IMR-90 (cell line): ENCODE results near the gene HNRNPH1. TPM values are rescaled to one million over a fixed set of nuclear protein-coding genes. Genes with fewer than 3 reads are reported as not detected.

Source experiments
- ATAC-seq: fragments of 200-7000 bp; cut with Tn5 transposase; 2 replicates; pipeline ENCODE4 v1.9.1; 2020; ENCODE audit warnings: low read depth, mild to moderate bottlenecking, moderate library complexity
- BruUV-seq: library from RNA; stranded (reverse); fragments of 400-500 nt; replicated peaks from 2 replicates; lab custom pipeline; 2021; lab: Mats Ljungman, UMichigan
- CTCF ChIA-PET: fragments of 300-600 bp; formaldehyde crosslinking; extraction: SDS; loops from one replicate; lab custom pipeline; 2021; ENCODE audit warnings: antibody characterized with exemption; lab: Yijun Ruan, JAX
- POLR2A ChIA-PET: fragments of 300-600 bp; sonication (Branson Sonifier 250); formaldehyde crosslinking; loops from one replicate; lab custom pipeline; 2022; ENCODE audit warnings: antibody characterized with exemption; ENCODE audit not compliant: unreplicated experiment; lab: Charles Lee
- DNase-seq: peaks from one replicate; pipeline ENCODE4 v3.0.0; 2013
- H2AFZ ChIP-seq: replicated peaks from 2 replicates; pipeline ENCODE3; 2013; ENCODE audit warnings: low read length, mild to moderate bottlenecking; ENCODE audit not compliant: poor library complexity
- H2AK5ac ChIP-seq: 2 replicates; pipeline ENCODE4 v1.6.1; 2013; ENCODE audit warnings: low read depth, low read length, inconsistent platforms
- H2AK9ac ChIP-seq: replicated peaks from 2 replicates; pipeline ENCODE3; 2013; ENCODE audit warnings: mild to moderate bottlenecking, low read depth, low read length, moderate library complexity; ENCODE audit not compliant: poor library complexity
- H2BK120ac ChIP-seq: 2 replicates; pipeline ENCODE4 v1.6.1; 2013; ENCODE audit warnings: low read depth, low read length, inconsistent platforms
- H2BK15ac ChIP-seq: 3 replicates; pipeline ENCODE4 v1.6.1; 2013; ENCODE audit warnings: low read depth, low read length, inconsistent platforms
- H2BK20ac ChIP-seq: 2 replicates; pipeline ENCODE4 v1.6.1; 2013; ENCODE audit warnings: low read depth, mild to moderate bottlenecking, inconsistent platforms, low read length, moderate library complexity
- H2BK5ac ChIP-seq: 2 replicates; pipeline ENCODE4 v1.6.1; 2013; ENCODE audit warnings: mild to moderate bottlenecking, low read depth, low read length, inconsistent platforms; ENCODE audit not compliant: poor library complexity, severe bottlenecking
- H3K14ac ChIP-seq: replicated peaks from 2 replicates; pipeline ENCODE4 v1.6.1; 2013; ENCODE audit warnings: low read depth, low read length, inconsistent platforms
- H3K18ac ChIP-seq: 2 replicates; pipeline ENCODE4 v1.6.1; 2013; ENCODE audit warnings: low read depth, low read length, control low read depth
- H3K23ac ChIP-seq: 2 replicates; pipeline ENCODE4 v1.6.1; 2013; ENCODE audit warnings: low read depth, low read length, inconsistent platforms
- H3K27ac ChIP-seq: 2 replicates; pipeline ENCODE4 v1.5.1; 2013; ENCODE audit warnings: mild to moderate bottlenecking, control low read depth, low read length; ENCODE audit not compliant: insufficient read depth
- H3K27me3 ChIP-seq: 2 replicates; pipeline ENCODE4 v1.6.1; 2013; ENCODE audit warnings: low read length; ENCODE audit not compliant: control insufficient read depth, insufficient read depth
- H3K36me3 ChIP-seq: 2 replicates; pipeline ENCODE4 v1.6.1; 2013; ENCODE audit warnings: low read length, mixed read lengths; ENCODE audit not compliant: control insufficient read depth, insufficient read depth
- H3K4ac ChIP-seq: 2 replicates; pipeline ENCODE4 v1.6.1; 2013; ENCODE audit warnings: low read depth, low read length, inconsistent platforms
- H3K4me1 ChIP-seq: 2 replicates; pipeline ENCODE4 v1.6.1; 2013; ENCODE audit warnings: low read length, mixed read lengths; ENCODE audit not compliant: control insufficient read depth, insufficient read depth
- H3K4me2 ChIP-seq: 2 replicates; pipeline ENCODE4 v1.6.1; 2013; ENCODE audit warnings: low read depth, mild to moderate bottlenecking, control low read depth, low read length, moderate library complexity
- H3K4me3 ChIP-seq: 2 replicates; pipeline ENCODE4 v1.5.1; 2013; ENCODE audit warnings: low read depth, mild to moderate bottlenecking, control low read depth, low read length, moderate library complexity; ENCODE audit not compliant: insufficient read depth
- H3K56ac ChIP-seq: 2 replicates; pipeline ENCODE4 v1.6.1; 2013; ENCODE audit warnings: low read length, inconsistent platforms; ENCODE audit not compliant: insufficient read depth; ENCODE audit errors: extremely low read depth
- H3K79me1 ChIP-seq, 2 experiments: 2 replicates each; pipeline ENCODE4 v1.6.1; 2013; ENCODE audit warnings: low read length in 2 of 2, inconsistent platforms in 1 of 2, low read depth in 1 of 2
- H3K9ac ChIP-seq: 2 replicates; pipeline ENCODE4 v1.6.1; 2013; ENCODE audit warnings: low read depth, low read length, control low read depth
- H3K9me1 ChIP-seq: 2 replicates; pipeline ENCODE4 v1.6.1; 2013; ENCODE audit warnings: low read length, inconsistent platforms; ENCODE audit not compliant: insufficient read depth
- H3K9me3 ChIP-seq: 2 replicates; pipeline ENCODE4 v1.6.1; 2013; ENCODE audit warnings: low read length; ENCODE audit not compliant: control insufficient read depth, insufficient read depth
- H4K20me1 ChIP-seq: 2 replicates; pipeline ENCODE4 v1.6.1; 2013; ENCODE audit warnings: low read length, inconsistent platforms; ENCODE audit not compliant: insufficient read depth
- H4K5ac ChIP-seq: 2 replicates; pipeline ENCODE4 v1.6.1; 2013; ENCODE audit warnings: mild to moderate bottlenecking, low read depth, low read length, control low read depth
- H4K8ac ChIP-seq, 2 experiments: 2 replicates each; pipeline ENCODE4 v1.6.1; 2013; ENCODE audit warnings: low read depth in 2 of 2, low read length in 2 of 2, control low read depth in 1 of 2, inconsistent platforms in 1 of 2
- H4K91ac ChIP-seq: 2 replicates; pipeline ENCODE4 v1.6.1; 2013; ENCODE audit warnings: low read depth, low read length, inconsistent platforms; ENCODE audit not compliant: insufficient read depth
- BHLHE40 ChIP-seq: fragments of 150-350 bp; IDR thresholded peaks from 2 replicates; pipeline ENCODE4 v1.6.1; 2016; ENCODE audit warnings: mild to moderate bottlenecking, low read depth, low read length
- CEBPB ChIP-seq: IDR thresholded peaks from 2 replicates; pipeline ENCODE4 v1.6.1; 2012; ENCODE audit warnings: low read depth, low read length, improper control_type of control experiment
- CHD1 ChIP-seq: IDR thresholded peaks from 2 replicates; pipeline ENCODE4 v1.6.1; 2012; ENCODE audit warnings: low read depth, low read length, improper control_type of control experiment
- CTCF ChIP-seq: conservative IDR thresholded peaks from 2 replicates; pipeline ENCODE4 v1.5.1; 2012; ENCODE audit warnings: mild to moderate bottlenecking, low read depth, low read length, improper control_type of control experiment
- ELK1 ChIP-seq: fragments of 150-350 bp; IDR thresholded peaks from 2 replicates; pipeline ENCODE4 v1.6.1; 2016; ENCODE audit warnings: low read depth, mild to moderate bottlenecking, low read length, moderate library complexity, borderline replicate concordance
- FOS ChIP-seq: fragments of 150-350 bp; IDR thresholded peaks from 2 replicates; pipeline ENCODE4 v1.6.1; 2016; ENCODE audit warnings: low read depth, low read length
- MAFK ChIP-seq: IDR thresholded peaks from 2 replicates; pipeline ENCODE4 v1.6.1; 2012; ENCODE audit warnings: low read depth, low read length, improper control_type of control experiment
- MAZ ChIP-seq: IDR thresholded peaks from 2 replicates; pipeline ENCODE4 v1.6.1; 2012; ENCODE audit warnings: low read depth, mild to moderate bottlenecking, low read length, improper control_type of control experiment, moderate library complexity, borderline replicate concordance
- MXI1 ChIP-seq: IDR thresholded peaks from 2 replicates; pipeline ENCODE4 v1.6.1; 2012; ENCODE audit warnings: low read depth, mild to moderate bottlenecking, low read length, moderate library complexity, borderline replicate concordance
- NFE2L2 ChIP-seq: fragments of 150-350 bp; IDR thresholded peaks from 2 replicates; pipeline ENCODE4 v1.6.1; 2016; ENCODE audit warnings: low read depth, mild to moderate bottlenecking, low read length
- POLR2A ChIP-seq: IDR thresholded peaks from 2 replicates; pipeline ENCODE4 v1.6.1; 2012; ENCODE audit warnings: mild to moderate bottlenecking, low read depth, low read length
- RAD21 ChIP-seq: IDR thresholded peaks from 2 replicates; pipeline ENCODE4 v1.6.1; 2012; ENCODE audit warnings: low read length, improper control_type of control experiment
- RCOR1 ChIP-seq: IDR thresholded peaks from 2 replicates; pipeline ENCODE4 v1.6.1; 2012; ENCODE audit warnings: mild to moderate bottlenecking, low read length, improper control_type of control experiment; ENCODE audit not compliant: insufficient replicate concordance
- RFX5 ChIP-seq: IDR thresholded peaks from 2 replicates; pipeline ENCODE4 v1.8.0; 2012; ENCODE audit warnings: low read depth, mild to moderate bottlenecking, low read length, moderate library complexity
- SMC3 ChIP-seq: fragments of 150-350 bp; IDR thresholded peaks from 2 replicates; pipeline ENCODE4 v1.6.1; 2016; ENCODE audit warnings: low read depth, mild to moderate bottlenecking, antibody characterized with exemption, low read length, moderate library complexity
- WGBS, 2 experiments: methylation state at CpG; one replicate each; pipeline versions ENCODE4 v1.1.5 to v1.1.7; 2013; ENCODE audit warnings: missing lambda C conversion rate in 2 of 2; ENCODE audit not compliant: insufficient read length in 1 of 2; ENCODE audit errors: extremely low coverage in 2 of 2; 5-methylcytosine and 5-hydroxymethylcytosine counted together
- dilution Hi-C: fragments of 300-500 bp; cut with HindIII; formaldehyde crosslinking; loops from one replicate; pipeline ENCODE4 v1.14.3; 2018; ENCODE audit warnings: low sequenced_read_pairs; ENCODE audit not compliant: unreplicated experiment
- in situ Hi-C: fragments of 300-500 bp; cut with MboI; formaldehyde crosslinking; loops from 3 replicates; pipeline ENCODE4 v1.14.3; 2019; ENCODE audit warnings: low sequenced_read_pairs, inconsistent platforms, mixed read lengths
- intact Hi-C: fragments of 100-400 bp; cut with micrococcal nuclease; formaldehyde crosslinking; loops from 2 replicates; pipeline ENCODE4 v1.10.0; 2022
- polyA plus RNA-seq, 3 experiments: library from polyadenylated mRNA; depleted of rRNA; stranded (reverse); fragments of >200 nt; gene quantifications; 2 replicates each; pipeline ENCODE4 v1.2.3, GENCODE V29; 2012; ENCODE audit warnings: low replicate concordance in 1 of 3
- total RNA-seq: library from RNA; depleted of rRNA; stranded (reverse); fragments of >200 nt; gene quantifications from 2 replicates; pipeline ENCODE4 v1.2.3, GENCODE V29; 2012
- TF ChIP-seq, protein P1 (sequence below): fragments of 150-350 bp; IDR thresholded peaks from 2 replicates; pipeline ENCODE4 v1.6.1; 2017; ENCODE audit warnings: mild to moderate bottlenecking, antibody characterized with exemption, low read length, low read depth

The HNRNPH1 gene
- total and polyA plus RNA-seq, 2 of the 4 experiments (the other 2 are of a cell fraction), result 288 to 300 TPM

GRCh38 chr5:179577286-179577960 lies 46.0 kb downstream of the HNRNPH1 start:
- no peak overlapping the region for H2AK5ac ChIP-seq
- no peak overlapping the region for H3K4ac ChIP-seq
- no peak overlapping the region for H2AK9ac ChIP-seq
- H3K56ac ChIP-seq, result no peak overlapping the region
- 96% methylated on average over 20 of the region's 42 CpGs; no CpG with 5 or more reads in 1 of the 2 experiments for WGBS, 2 experiments
- no peak overlapping the region for H2BK20ac ChIP-seq
- H3K4me3 ChIP-seq, result no peak overlapping the region
- H3K27me3 ChIP-seq, result no peaks in the 10 kb centered on the region
- H4K8ac ChIP-seq, result no peak overlapping the region
- H3K36me3 ChIP-seq, result peaks cover 33% of the 10 kb centered on the region
- dilution Hi-C loops, result no loop called here
- peaks cover 0 to 3% of the 10 kb centered on the region in 2 experiments; a peak in 3 of 4 replicates for H3K79me1 ChIP-seq
- no peak for DNase-seq
- intact Hi-C loops, result no loop called here
- H4K5ac ChIP-seq, result no peak overlapping the region
- H3K9me3 ChIP-seq, result no peaks in the 10 kb centered on the region
- no peak overlapping the region for H3K23ac ChIP-seq
- no peak overlapping the region for H2BK15ac ChIP-seq
- ChIA-PET CTCF (no interaction called here), POLR2A (no interaction called here)
- no peak overlapping the region for H4K91ac ChIP-seq
- H3K9ac ChIP-seq, result no peak overlapping the region
- H3K27ac ChIP-seq, result no peak overlapping the region
- H3K4me2 ChIP-seq, result no peak overlapping the region
- no peak overlapping the region for H2BK5ac ChIP-seq
- H3K4me1 ChIP-seq, result no peaks in the 10 kb centered on the region
- H2AFZ ChIP-seq, result no peak overlapping the region
- no peak overlapping the region for H2BK120ac ChIP-seq
- in situ Hi-C loops, result no loop called here
- BruUV-seq, result no TSS peak
- H3K18ac ChIP-seq, result no peak overlapping the region
- TF ChIP-seq CHD1, result no peak
- no peak for TF ChIP-seq ELK1
- TF ChIP-seq POLR2A, result no peak
- TF ChIP-seq RAD21, result no peak
- no peak for TF ChIP-seq CEBPB
- TF ChIP-seq SMC3, result no peak
- TF ChIP-seq RFX5, result no peak
- TF ChIP-seq FOS, result no peak
- TF ChIP-seq, protein P1, sequence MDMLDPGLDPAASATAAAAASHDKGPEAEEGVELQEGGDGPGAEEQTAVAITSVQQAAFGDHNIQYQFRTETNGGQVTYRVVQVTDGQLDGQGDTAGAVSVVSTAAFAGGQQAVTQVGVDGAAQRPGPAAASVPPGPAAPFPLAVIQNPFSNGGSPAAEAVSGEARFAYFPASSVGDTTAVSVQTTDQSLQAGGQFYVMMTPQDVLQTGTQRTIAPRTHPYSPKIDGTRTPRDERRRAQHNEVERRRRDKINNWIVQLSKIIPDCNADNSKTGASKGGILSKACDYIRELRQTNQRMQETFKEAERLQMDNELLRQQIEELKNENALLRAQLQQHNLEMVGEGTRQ, result no peak
- no peak for TF ChIP-seq BHLHE40
- no peak for TF ChIP-seq CTCF
- TF ChIP-seq MAZ, result no peak
- no peak for TF ChIP-seq RCOR1
- TF ChIP-seq MAFK, result no peak
- TF ChIP-seq MXI1, result no peak
- no peak for TF ChIP-seq NFE2L2
- H3K9me1 ChIP-seq, result no peaks in the 10 kb centered on the region; the same call in 1 of the 2 replicates
- ATAC-seq, result no peak
- no peak overlapping the region for H3K14ac ChIP-seq
- no peaks in the 10 kb centered on the region for H4K20me1 ChIP-seq
